ENCODE measurements around the gene CCR5. TPM values are rescaled to one million over a fixed set of nuclear protein-coding genes. Genes with fewer than 3 reads are reported as not detected.
A peak's percentile ranks its signal among the peaks of the same experiment; 100 is the strongest.

CCR5 gene
- total and polyA plus RNA-seq, 9 of the 15 experiments (the other 6 are each of a cell fraction or from before 2014, with no cell fraction given), result not detected

GRCh38 chr3:46386205-46386604, 15.5 kb downstream of the CCR5 start (continued):
- TF ChIP-seq ZNF165 (CRISPR knock-in tag; IDR thresholded peaks at IDR 0.05; ENCODE audit: borderline replicate concordance) (no peak), MEF2A (IDR thresholded peaks at IDR 0.05; ENCODE audit: control insufficient read depth, low read depth, low read length) (no peak), KHSRP (IDR thresholded peaks at IDR 0.05) (no peak), ZNF589 (CRISPR knock-in tag; IDR thresholded peaks at IDR 0.05; ENCODE audit: low read depth) (peak; percentile 68; the same call in 1 of the 2 replicates), ZNF431 (CRISPR knock-in tag; IDR thresholded peaks at IDR 0.05) (no peak), FOSL1 (tag; conservative IDR thresholded peaks at IDR 0.05) (peak; percentile 93), CBFA2T3 (IDR thresholded peaks at IDR 0.05) (peak; percentile 63), MCM3 (IDR thresholded peaks at IDR 0.05) (no peak), ARID1B (IDR thresholded peaks at IDR 0.05) (peak; percentile 58; the same call in 1 of the 2 replicates), RNF2 (IDR thresholded peaks at IDR 0.05) (peak; percentile 55; the same call in 1 of the 2 replicates), ATF1 (CRISPR knock-in tag; IDR thresholded peaks at IDR 0.05) (no peak), ATF1 (tag; IDR thresholded peaks at IDR 0.05) (peak; percentile 51), ZNF395 (CRISPR knock-in tag; IDR thresholded peaks at IDR 0.05) (peak; percentile 73; the same call in 1 of the 2 replicates), FOXK2 (conservative IDR thresholded peaks at IDR 0.05 in 1 of 2, IDR thresholded peaks at IDR 0.05 in 1 of 2; ENCODE audit: low read depth in 2 of 2) (peak; percentile 50 to 64; a peak in 1 of 4 replicates), NBN (IDR thresholded peaks at IDR 0.05; ENCODE audit: low read depth) (peak; percentile 34; the same call in 1 of the 2 replicates), IRF9 (tag; IDR thresholded peaks at IDR 0.05) (no peak)

All from K562 (cell line).